H54 (cell line): Measurements from ENCODE around the gene OR4F15.
A peak's percentile ranks its signal among the peaks of the same experiment; 100 is the strongest.
"Not testable (repeated sequence)": the region's sequence is repeated elsewhere in the genome, so short reads cannot be mapped to it uniquely, and the experiment has no call there.

ENCODE experiments used
- DNase-seq: peaks from one replicate; pipeline ENCODE4 v3.0.0; 2011; ENCODE audit warnings: low spot score, mixed read lengths; ENCODE audit not compliant: insufficient read length
- FAIRE-seq: peaks from 3 replicates; lab custom pipeline; 2011; peaks lifted over from hg19 to GRCh38; lab: Jason Lieb, UNC
- POLR2A ChIP-seq: IDR thresholded peaks from 2 replicates; pipeline ENCODE4 v1.6.1; 2011; ENCODE audit warnings: low read depth, mild to moderate bottlenecking, low read length

The OR4F15 gene

DNA sequence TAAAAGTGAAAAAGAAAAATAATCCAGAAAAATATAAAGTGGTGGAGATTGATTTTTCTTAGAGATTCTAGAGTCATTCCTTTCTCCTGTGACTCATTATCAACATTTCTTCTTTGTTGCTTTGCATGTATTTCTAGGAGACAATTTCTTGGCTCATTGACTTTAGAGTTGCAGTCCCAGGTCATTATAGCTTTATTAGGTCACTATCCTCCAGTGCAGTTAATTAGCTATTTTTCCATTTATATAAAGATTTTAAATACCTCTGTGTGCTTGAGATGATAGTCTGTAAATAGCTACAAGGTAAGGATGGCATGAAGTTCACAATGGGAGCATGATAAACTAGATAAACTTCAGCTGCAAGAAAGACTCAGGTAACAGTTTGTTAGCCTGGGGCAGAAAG lies at the start of gene OR4F15:
Gene OR4F15 (plus strand): TSS at position 301 of the 400 bp plus-strand sequence. CDS start 5,985 bp downstream, outside the sequence.
- DNase-seq: no peak
- no peak for FAIRE-seq
- no peak for TF ChIP-seq POLR2A

DNA sequence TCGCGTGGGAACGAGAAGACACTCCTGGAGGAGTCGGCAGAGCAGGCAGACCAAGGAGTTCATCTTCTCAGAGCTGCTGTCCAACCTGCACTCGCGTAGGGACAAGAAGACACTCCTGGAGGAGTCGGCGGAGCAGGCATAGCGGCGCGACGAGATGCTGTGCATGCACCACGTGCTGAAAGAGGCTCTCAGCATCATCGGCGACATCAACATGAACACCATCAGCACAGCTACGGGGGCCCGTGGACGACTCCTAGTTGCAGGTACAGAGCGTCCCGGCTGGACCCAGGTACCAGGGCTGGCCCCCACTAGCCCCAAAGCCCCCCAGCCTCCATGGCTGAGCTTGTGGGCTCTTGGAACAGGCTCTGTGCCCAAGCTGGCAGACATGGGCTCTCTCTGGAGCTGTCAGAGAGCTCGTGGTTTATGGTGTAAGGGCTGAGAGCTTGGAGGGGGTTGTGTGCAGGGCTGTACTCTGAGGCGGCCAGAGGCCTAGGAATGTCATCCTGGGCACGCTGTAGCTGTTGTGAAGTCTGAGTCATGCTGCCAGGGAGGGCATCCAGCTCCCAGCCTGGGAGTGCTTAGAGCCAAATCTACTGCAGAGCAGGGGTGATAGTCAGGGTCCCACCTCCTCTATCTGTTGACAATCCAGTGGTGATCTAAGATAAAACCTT lies 47.2 kb upstream of the OR4F15 start:
- FAIRE-seq: not testable (repeated sequence)
- DNase-seq: peak; percentile 16

- FAIRE-seq, DNase-seq: not testable (repeated sequence)
Observed at GRCh38 chr15:101765340-101765671, 46.7 kb upstream of the OR4F15 start.

DNA sequence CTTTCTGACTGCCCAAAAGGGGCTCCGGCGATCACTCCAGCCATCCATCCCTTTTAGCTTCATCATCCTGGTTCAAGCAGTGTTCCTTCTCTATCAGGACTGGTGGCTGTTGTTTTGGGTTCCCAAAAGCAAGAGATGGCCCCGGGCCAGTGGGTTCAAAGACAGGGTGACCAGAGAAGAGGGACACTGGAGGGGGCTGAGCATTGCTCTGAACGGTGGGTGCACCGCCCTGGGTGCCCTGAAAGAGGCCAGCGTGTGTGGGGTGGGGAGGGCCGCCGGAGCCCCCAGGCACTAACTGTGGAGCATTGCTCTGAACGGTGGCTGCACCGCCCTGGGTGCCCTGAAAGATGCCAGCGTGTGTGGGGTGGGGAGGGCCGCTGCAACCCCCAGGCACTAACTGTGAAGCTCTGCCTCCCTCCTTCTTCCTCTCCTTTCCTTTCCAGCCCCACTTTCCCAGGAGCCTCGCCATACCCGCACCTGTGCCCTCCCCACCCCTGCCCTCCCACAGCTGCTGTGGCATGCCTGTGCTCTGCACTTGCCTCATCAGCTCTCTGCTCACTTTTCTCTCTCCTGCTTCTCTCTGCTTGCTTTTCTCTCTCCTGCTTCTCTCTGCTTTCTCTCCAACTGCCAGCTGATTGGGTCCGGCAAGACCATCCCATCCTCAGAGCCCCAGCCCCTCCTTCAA lies 46.1 kb upstream of the OR4F15 start:
- FAIRE-seq (no peak), DNase-seq (no peak)
- no peak for TF ChIP-seq POLR2A

DNA sequence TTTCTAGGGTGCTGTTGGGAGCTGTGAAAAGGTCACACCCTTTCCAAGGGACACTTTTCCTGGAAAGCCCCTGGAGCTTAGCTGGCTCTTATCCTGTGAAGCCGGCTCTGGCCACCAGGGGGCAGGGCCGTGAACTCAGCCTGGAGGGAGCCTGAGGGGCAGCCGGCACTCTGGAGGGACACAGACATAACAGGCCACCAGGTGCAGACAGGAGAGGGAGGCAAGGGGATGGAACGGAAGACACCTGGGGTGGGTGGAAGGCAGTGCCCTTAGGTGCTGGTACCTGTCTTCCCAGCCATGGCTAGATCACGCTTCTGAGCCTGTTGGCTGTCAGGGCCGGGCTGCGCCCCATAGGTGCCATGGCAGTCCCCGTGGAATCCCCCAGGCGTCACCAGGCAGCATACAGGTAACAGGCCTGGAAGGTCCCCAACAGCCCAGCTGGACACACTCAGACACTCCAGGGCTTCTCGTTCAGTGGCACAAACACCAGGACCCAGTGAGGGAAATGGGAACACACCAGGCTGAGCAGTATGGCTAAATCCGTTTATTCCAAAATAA lies 44.8 kb upstream of the OR4F15 start:
- not testable (repeated sequence) for FAIRE-seq, DNase-seq

- DNase-seq: no peak
- FAIRE-seq: no peak
- TF ChIP-seq POLR2A: no peak
Observed at GRCh38 chr15:101772921-101773320, 39.1 kb upstream of the OR4F15 start.

DNA sequence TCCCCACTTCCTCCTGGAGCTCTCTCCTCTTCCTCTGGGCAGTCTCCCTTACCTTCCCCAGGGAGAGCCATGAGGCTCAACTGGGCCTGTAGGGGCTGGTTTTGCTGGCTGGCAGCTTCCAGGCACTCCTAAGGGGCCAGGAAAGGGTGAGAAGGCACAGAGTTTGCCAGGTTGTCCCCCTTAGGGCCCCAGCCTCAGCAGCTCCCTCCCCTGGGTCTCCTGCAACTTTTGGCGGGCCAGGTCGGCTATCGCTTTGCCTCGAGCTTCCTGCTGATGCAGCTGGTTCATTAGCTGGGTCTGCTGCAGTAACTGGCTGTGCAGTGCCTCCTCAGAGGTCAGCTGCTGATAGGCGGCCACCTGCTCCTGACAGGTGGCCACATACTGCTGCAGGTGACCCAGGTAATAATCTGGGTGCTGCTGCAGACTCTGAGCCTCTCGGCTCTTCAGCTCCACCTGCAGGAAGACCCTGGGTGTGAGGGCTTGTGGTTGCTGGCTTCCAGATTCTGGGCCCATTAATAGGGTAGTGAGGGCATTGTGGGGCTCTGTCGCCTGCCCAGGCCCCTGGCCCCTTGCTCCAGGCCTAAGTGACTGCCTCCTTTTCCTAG lies 38.4 kb upstream of the OR4F15 start:
- DNase-seq: no peak
- no peak for FAIRE-seq
- no peak for TF ChIP-seq POLR2A

DNA sequence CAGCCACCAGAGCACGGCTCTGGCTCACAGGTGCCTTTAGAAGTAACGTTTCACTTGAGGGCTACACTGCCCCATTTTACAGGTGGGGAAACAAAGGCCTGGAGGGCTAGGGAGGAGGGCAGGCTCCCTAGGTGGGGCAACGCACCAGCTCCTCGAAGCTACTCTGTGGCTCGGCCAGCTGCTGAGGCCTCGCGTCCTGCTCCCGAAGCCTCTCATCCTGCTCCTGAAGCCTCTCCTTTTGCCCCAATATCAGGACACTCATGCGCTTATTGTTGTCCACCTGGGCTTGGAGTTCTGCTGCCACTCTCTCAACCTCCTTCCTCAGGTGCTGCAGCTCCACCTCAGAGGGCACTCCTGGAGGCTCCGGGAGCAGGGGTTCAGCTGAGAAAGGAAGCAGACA lies 36.9 kb upstream of the OR4F15 start:
- TF ChIP-seq POLR2A: no peak
- no peak for DNase-seq
- FAIRE-seq: no peak

DNA sequence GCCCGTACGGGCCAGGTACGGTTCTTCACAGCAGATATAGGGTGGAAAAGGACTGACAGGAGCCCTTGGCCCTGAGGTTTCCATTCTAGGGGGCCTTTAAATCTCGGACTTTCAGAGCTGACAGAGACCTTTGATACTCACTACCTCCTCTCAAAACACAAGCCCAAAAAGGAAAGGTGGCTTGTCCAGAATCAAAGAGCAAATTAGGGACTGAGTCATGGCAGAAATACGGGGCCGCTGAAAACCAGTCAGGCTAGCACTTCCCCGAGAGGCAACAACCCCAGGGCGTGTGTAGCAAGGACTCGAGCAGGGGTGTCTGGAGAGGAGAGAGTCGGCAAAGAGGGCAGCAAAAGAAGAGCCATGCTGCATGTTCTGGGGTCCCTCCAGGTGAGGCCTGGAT lies 33.4 kb upstream of the OR4F15 start:
- not testable (repeated sequence) for FAIRE-seq, DNase-seq

DNA sequence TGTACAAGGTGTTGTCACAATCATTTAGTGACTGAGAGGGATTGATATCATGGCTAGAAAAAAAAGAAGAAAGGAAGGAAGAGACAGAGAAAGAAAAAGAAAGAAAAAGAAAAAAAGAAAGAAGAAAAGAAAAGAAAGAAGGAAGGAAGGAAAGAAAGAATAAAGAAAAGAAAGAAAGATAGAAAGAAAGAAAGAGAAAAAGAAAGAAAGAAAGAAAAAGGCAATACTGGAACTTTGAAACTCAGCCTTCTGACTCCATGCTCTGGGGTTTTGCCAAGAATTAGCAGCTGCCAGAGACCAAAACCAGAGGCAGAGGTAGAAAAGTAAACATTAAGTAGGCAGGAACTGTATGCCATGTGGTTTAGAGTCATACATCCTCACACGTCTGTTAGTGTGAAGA lies 31.8 kb upstream of the OR4F15 start:
- not testable (repeated sequence) for FAIRE-seq, DNase-seq

DNA sequence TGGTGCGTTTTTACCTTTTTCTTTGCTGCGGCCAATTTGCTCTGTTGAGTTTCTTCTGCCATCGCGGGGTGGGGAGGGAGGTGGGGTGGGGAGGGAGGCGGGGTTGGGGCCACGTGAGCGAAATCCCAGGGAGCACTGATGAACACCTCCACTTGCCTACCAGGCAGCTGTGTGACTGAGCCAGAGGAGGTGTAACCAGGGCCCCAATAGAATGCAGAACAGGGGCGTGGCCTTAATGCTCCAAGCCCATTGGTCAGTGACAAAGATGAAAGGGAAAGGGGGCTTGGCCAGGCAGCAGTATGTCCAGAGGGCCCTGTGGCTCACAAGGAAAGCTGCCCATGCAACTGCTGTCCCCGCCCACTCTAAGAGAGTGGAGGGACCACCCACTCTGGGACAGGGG lies 30.1 kb upstream of the OR4F15 start:
- no peak for TF ChIP-seq POLR2A

DNA sequence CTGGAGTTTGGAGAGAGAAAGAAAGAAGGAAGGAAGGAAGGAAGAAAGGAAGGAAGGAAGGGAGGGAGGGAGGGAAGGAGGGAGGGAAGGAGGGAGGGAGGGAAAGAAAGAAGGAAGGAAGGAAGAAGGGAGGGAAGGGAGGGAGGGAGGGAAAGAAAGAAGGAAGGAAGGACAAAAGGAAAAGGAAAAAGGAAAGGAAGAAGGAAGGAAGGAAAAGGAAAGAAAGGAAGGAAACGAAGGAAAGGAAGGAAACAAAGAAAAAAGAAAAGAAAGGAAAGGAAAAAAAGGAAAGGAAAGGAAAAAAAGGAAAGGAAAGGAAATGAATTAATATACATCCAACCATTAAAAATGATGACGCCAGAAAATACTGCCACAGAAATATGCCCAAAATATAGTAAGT lies 27.4 kb upstream of the OR4F15 start:
- DNase-seq: no peak
- TF ChIP-seq POLR2A: no peak
- FAIRE-seq: no peak

More for the DNA sequence above, 30.1 kb upstream of the OR4F15 start:
- DNase-seq (no peak), FAIRE-seq (no peak)

DNA sequence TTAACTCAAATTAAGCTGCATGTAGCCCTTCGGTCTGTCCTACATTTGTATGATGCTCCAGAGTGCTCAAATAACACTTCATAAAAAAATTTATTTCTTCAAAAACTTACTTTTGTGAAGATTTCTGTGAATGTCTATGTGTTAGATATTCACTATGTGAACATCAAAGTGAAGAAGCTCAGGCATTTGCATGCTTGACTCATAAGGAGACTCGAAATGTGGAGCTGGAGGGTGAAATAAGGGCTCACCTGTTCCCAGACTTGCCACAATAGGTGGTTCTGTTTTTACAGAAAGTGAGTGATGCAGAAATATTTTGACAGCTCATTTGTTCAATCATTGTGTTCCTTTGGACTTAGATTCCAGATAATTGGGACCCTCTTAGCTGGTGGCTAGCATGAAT lies 25.6 kb upstream of the OR4F15 start:
- not testable (repeated sequence) for DNase-seq, FAIRE-seq

DNA sequence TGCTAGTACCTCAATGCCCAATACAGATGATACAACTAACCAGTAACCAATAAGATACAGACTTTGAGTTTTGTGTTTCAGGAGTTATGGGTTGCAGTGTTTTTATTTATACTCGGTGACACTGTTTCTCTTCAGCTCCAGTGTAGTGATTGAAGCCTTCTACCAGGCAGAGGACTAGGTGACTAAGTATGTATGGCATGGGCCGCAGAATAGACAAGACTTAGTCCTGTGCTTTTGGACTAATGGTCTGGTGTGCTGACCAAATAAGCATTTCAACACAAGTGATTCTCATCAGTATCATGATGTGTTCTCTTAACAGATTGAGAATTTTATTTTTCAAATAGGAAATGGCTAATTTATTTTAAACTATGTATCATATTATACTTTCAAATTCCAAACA lies 24.0 kb upstream of the OR4F15 start:
- FAIRE-seq, DNase-seq: not testable (repeated sequence)

- not testable (repeated sequence) for FAIRE-seq
Observed at GRCh38 chr15:101788503-101789269, 23.3 kb upstream of the OR4F15 start.

DNA sequence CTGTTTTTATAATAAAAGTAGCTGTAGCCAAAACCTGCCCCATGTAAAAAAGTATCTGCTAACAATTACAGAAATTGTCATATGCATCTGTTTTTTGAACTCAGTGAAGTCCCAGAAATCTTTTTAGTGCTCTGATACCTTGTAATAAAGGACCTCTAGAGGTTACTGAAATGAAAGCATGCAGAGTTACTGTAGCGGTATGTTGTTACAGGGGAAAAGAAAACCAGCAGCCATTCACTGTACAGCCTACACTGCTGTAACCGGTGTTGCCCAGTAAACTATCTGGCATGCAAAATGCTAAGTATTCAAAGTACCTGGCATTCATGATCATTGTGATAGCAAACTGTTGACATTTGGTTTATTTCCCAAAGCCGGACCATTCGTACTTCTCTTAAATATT lies 21.3 kb upstream of the OR4F15 start:
- FAIRE-seq, DNase-seq: not testable (repeated sequence)

More at GRCh38 chr15:101788503-101789269, 23.3 kb upstream of the OR4F15 start:
- DNase-seq: not testable (repeated sequence)

GRCh38 chr15:101793981-101794380 lies 18.0 kb upstream of the OR4F15 start:
- not testable (repeated sequence) for FAIRE-seq, DNase-seq
